NT2/D1 (cell line): ENCODE data around the gene PRDM10.

Experiments used
- SUZ12 ChIP-seq: IDR thresholded peaks from 2 replicates; pipeline ENCODE4 v1.6.1; 2011; ENCODE audit not compliant: insufficient read length, insufficient read depth; ENCODE audit errors: extremely low read depth
- YY1 ChIP-seq: IDR thresholded peaks from 2 replicates; pipeline ENCODE4 v1.6.1; 2011; ENCODE audit not compliant: insufficient read length, insufficient read depth
- ZNF274 ChIP-seq: IDR thresholded peaks from 2 replicates; pipeline ENCODE4 v1.6.1; 2011; ENCODE audit warnings: mild to moderate bottlenecking, low read depth, low read length

DNA sequence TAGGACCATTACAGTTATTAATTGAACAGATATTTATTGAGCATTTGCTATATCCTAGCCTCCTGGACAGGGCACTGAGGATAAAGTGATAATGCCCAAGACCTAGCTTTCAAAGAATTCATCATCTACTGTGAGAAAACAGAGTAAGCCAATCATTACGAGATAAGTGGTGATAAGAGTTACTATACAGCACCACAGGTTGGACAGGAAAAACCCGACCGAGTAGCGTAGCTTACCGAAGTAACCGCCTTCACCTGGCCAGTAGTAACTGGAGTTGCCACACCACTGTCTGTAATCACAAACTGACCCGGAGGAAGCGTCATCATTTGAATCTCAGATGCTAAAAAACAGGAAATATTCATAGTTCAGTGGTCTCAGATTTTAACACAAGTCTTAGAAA is 97.2 kb downstream of the PRDM10 start:
- TF ChIP-seq YY1 (no peak), SUZ12 (no peak), ZNF274 (no peak)
